Stimulated activated CD8-positive, alpha-beta memory T cell treated with anti-CD3 and anti-CD28 coated beads, Interleukin-12 subunit alpha, Interleukin-12 subunit beta, amount 100 ng/mL, for 1 hour (primary cell): ENCODE measurements around the gene LKAAEAR1.
"Not testable (repeated sequence)": the region's sequence is repeated elsewhere in the genome, so short reads cannot be mapped to it uniquely, and the experiment has no call there.

Source experiments
- DNase-seq: peaks from one replicate; pipeline ENCODE4 v3.0.0-alpha.2; 2020; ENCODE audit warnings: low read depth

The LKAAEAR1 gene

GRCh38 chr20:64098471-64099013 is 14.3 kb upstream of the LKAAEAR1 start:
- no peak for DNase-seq

DNA sequence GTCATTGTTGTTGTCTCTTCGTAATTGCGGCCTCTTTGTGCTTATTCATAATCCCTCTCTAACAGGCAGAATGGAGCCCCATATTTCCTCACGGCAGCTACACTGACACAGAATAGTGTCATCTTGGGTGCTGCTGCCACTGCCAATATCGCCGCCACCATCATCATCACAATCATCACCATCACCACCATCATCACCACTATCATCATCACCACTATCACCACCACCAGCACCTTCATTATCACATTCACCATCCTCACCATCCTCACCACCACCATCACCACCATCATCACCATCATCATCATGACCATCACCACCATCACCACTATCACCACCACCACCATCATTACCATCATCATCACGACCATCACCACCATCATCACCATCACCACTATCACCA is 12.3 kb upstream of the LKAAEAR1 start:
- DNase-seq = no peak

DNA sequence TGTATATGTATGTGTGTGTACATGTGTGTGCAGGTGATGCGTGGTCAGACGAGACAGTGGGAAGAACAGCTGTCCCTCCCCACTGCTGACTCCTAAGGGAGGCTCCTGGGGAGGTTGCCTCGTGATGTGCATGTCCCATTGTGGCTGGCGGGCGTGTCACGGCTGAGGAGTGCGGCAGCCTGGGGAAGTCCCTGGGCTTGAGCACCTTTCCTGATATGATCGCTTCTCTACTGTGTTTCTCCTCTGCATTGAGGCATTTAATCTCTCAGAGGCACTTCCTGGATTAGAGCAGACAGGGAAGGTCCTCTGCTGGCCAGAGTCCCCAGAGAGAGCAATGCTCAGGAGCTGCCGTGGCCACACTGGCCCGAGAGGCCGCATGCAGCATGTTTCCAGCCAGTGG is 11.7 kb upstream of the LKAAEAR1 start:
- DNase-seq = no peak

GRCh38 chr20:64095455-64095854 is 11.3 kb upstream of the LKAAEAR1 start:
- DNase-seq = no peak

- no peak for DNase-seq
Measured at GRCh38 chr20:64093013-64093503, 8.9 kb upstream of the LKAAEAR1 start.

GRCh38 chr20:64092258-64093012 is 8.2 kb upstream of the LKAAEAR1 start:
- DNase-seq = no peak

GRCh38 chr20:64091770-64092169 is 7.6 kb upstream of the LKAAEAR1 start:
- no peak for DNase-seq

GRCh38 chr20:64091340-64091739 is 7.1 kb upstream of the LKAAEAR1 start:
- DNase-seq = no peak

DNA sequence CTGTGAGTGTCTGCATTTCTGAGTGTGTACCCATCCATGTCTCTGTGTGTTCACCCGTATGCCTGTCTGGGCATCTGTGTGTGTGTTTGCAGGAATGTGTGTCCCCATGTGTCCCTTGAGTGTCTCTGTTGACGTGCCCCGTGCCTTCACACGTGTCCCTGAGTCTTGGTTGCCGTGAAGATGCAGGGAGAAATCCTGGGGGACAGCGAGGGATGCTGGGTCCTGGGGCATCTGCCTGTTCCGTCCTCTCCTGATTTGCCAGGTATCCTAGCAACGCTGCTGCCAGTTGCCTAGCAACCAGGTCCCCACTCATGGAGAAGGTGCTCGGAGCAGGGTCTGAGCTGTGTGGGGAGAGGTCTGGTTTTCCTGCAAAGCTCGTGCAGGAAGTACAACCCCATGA is 6.0 kb upstream of the LKAAEAR1 start:
- DNase-seq = no peak

GRCh38 chr20:64088586-64088985 is 4.4 kb upstream of the LKAAEAR1 start:
- not testable (repeated sequence) for DNase-seq

GRCh38 chr20:64087226-64087825 is 3.1 kb upstream of the LKAAEAR1 start:
- DNase-seq = not testable (repeated sequence)

- DNase-seq = no peak
Measured at GRCh38 chr20:64086801-64087200, 2.6 kb upstream of the LKAAEAR1 start.

- DNase-seq = no peak
Measured at GRCh38 chr20:64084685-64085152, 521 bp upstream of the LKAAEAR1 start.

DNA sequence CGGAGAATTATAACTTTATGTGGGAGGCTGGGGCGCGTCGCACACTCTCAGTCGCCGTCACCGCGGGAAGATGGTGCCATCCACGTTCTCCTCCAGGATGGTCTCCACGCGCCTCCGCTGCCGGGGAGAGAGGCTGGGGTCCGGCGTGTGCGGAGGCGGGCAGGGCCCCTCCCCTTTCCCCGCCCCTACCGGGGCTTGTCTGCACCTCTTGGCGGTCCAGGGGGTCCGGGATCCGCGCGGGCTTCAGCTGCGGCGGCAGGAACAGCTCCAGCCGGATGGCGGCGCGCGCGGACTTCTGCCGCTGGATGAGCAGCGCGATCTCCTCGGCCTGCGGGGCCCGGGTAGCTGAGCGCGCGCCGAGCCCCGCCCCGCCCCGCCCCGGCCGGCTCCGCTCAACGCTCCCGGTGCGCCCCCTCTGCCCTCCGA is 807 bp downstream of the LKAAEAR1 start:
- peak; percentile 35 for DNase-seq

GRCh38 chr20:64082820-64083377 is 1.3 kb downstream of the LKAAEAR1 start:
- DNase-seq = no peak

DNA sequence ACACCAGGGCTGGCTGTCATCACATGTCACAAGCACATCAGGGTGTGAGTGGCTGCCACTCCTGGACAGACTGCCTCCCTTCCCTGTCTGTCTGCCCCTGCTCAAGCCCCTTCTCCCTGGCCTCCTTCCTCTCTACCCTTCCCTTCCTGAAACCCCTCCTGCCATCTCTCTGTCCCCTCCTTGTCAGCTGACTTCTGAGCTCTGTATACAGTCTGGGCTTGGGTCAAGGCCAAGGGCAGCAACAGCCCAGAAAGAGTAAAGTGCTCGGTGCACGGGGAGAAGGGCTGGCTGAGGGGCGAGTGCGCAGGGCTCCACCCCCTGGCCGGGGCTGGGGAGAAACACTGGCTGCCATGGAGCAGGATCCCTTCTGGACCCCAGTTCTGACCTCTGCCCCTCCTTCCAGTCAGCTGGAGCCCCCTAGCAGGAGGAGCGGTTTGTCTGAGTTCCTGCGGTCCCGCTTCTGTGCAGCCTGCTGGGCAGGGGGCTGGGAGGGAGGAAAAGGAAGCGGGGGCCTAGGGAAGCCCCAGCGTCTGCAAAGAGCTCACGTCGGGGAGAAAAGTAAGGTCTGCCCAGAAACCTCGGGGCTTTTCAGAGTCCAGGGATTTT is 2.0 kb downstream of the LKAAEAR1 start:
- no peak for DNase-seq

DNA sequence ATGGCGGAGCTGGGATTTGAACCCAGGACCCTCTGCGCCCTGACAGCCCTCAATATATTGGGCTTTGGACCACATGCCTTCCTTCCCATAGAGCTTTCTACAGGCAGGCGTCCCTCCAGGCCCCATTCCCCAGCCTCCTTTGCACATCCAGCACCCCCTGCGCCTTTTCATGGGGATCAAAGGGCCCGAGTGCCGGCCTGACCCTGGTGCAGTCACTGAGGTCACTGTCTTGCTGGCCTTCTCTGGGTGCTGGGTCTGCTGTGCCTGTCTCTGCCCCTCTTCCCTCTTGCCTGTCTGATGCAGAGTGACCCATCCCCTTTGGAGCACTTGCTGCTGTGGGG is 2.6 kb downstream of the LKAAEAR1 start:
- DNase-seq = no peak

- no peak for DNase-seq
Measured at GRCh38 chr20:64080813-64081623, 3.2 kb downstream of the LKAAEAR1 start.

GRCh38 chr20:64080013-64080812 is 4.0 kb downstream of the LKAAEAR1 start, which contains the start of gene OPRL1:
OPRL1 (plus strand) TSS chr20:64080082; CDS start chr20:64092721, 12,639 bp downstream.
- no peak for DNase-seq

DNA sequence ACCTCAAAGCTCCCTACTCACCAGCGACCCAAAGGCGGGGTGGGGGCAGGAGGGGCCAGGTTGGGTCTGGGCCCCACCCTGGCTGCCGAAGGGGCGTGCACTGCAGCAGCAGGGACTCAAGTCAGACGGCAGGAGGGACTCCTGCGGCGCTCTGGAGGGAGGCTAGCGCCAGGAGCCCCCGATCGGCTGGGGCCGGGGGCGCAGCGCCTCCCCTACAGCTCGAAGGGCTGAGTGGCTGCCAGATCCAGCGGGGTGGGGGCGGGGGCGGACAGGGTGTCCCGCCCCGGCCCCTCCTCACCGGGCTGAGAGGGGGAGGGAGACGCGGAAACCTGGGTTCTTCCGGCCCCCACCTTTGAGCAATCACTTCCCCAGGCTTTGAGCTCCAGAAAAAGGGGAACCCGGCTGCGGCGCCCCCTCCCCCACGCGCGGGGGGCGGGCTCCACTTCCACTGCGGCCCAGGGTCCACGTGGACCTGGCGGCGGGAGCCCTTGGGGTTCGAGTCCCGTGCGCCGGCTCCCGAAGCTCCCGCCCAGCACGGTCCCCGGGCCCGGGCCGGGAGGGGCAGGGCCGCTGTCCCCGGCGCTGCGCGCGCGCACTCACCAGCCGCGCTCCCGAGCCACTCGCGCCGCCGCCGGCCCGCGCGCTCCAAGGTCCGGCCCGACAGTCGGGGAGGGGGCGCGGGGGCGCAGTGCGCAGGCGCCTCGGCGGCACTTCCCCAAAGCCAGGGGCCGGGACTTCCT is 4.8 kb downstream of the LKAAEAR1 start, which contains the start of gene RGS19:
Gene RGS19, minus strand, starts transcription at position 246 of the 740 bp plus-strand sequence. CDS start 2,632 bp downstream, outside the sequence.
- DNase-seq = peak; percentile 38
